ENCODE measurements around the gene CFDP1.
A peak's percentile ranks its signal among the peaks of the same experiment; 100 is the strongest.

CFDP1 gene

DNA sequence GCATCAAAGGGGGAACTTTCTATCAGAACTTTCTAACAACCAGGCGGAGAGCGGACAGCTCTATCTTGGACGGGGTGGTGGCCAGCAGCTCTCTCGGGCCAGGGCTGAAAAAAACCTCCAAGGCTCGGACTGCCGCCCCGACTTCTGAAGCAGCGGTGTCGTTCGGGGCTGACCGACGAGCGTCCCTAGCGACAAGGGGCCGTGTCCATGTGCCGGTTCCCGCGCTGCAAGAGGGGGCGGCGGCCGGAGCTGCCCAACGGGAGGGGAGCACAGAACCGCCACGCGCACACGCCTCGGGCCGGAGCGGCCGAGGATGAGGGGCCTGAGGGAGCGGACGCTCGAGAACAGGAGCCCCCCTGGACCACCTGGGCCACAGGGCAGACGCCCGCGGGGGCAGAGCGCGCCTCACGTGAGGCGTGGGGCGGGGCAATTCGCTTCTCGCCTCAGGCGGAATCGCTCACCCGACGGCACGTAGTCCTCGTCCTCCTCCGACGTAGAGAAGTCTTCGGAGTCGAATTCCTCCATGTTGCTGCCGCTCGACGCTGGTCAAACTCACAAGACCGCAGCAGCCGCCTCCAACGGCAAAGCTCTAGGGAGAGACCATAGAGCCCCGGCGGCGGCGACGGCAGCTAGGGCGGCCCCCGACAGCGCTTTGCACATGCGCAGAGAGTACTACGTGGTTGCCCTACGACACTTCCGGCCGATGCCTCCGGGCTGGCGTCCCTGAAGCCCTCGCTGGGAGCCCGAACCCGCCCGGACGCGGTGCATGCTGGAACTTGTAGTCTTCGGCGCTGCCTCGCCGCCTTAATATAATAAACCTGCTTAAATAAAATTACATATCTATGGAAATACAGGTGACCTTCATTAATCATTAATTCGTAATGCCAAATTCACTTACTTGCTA is at the start of gene CFDP1:
CFDP1 (minus strand) TSS at position 676 of the 904 bp plus-strand sequence; CDS start at position 525, 151 bp downstream.
- TF ChIP-seq, protein P1, sequence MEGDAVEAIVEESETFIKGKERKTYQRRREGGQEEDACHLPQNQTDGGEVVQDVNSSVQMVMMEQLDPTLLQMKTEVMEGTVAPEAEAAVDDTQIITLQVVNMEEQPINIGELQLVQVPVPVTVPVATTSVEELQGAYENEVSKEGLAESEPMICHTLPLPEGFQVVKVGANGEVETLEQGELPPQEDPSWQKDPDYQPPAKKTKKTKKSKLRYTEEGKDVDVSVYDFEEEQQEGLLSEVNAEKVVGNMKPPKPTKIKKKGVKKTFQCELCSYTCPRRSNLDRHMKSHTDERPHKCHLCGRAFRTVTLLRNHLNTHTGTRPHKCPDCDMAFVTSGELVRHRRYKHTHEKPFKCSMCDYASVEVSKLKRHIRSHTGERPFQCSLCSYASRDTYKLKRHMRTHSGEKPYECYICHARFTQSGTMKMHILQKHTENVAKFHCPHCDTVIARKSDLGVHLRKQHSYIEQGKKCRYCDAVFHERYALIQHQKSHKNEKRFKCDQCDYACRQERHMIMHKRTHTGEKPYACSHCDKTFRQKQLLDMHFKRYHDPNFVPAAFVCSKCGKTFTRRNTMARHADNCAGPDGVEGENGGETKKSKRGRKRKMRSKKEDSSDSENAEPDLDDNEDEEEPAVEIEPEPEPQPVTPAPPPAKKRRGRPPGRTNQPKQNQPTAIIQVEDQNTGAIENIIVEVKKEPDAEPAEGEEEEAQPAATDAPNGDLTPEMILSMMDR (conservative IDR thresholded peaks at IDR 0.05; ENCODE audit: control insufficient read depth, insufficient read depth, low read depth, low read length) = no peak
- peak; percentile 91 for DNase-seq (ENCODE audit: low read depth)
- peak within 1 kb of the TSS; percentile 84 for H3K4me3 ChIP-seq (ENCODE audit: control insufficient read depth, low read depth, low read length)

DNA sequence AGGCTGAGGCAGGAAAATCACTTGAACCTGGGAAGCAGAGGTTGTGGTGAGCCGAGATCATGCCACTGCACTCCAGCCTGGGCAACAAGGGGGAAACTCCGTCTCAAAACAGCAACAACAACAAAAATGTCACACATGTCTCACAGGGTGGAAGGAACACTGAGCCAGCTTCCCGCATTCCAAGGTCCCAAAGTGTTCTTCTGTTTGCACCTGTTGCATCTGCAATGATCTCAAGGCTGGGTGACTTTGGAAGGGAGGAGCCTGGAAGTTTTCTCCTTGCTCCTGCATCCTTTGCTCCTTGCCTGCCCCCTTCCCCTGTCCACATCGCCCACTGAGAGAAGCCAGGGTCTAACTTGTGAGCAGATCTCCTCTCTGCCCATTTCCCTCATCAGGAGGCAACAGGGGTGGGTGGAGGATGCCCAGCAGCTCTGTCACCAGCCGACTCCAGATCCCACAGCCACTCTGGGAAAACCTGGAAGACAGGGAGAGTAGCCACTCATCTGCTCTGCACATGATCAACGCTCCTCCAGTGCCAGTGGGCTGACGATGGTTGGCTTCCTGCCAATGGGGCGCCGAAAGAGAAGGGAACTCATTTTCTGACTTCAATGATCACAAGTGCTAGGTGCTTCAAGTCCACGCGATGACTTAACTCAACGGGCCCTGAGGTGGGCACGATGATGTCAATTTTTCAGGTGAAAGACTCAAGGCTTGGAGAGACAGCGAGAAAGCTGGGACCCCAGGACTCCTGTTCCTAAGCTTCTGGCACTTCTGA is 49.3 kb upstream of the CFDP1 start:
- DNase-seq (ENCODE audit: low read depth) = no peak
- TF ChIP-seq, protein P1 (conservative IDR thresholded peaks at IDR 0.05; ENCODE audit: control insufficient read depth, insufficient read depth, low read depth, low read length) = no peak
- H3K4me3 ChIP-seq (ENCODE audit: control insufficient read depth, low read depth, low read length) = no peak overlapping the region

DNA sequence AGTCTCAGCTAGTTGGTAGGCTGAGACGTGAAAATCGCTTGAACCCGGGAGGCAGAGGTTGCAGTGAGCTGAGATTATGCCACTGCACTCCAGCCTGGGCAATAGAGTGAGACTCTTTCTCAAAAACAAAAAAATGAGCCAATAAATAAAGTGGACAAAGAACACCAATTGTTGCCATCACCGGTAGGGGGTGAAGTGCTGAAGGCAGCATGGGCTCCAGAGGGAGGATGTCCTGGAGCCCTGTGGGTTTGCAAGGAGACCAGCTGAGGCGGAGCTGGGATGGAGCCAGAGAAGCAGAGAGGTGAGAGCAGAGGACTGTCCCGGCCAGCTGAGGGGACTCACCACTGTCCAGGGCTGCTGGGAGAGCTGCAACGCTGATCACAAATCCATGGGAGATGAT is 48.2 kb upstream of the CFDP1 start:
- H3K4me3 ChIP-seq (ENCODE audit: control insufficient read depth, low read depth, low read length) = no peak overlapping the region
- TF ChIP-seq, protein P1 (conservative IDR thresholded peaks at IDR 0.05; ENCODE audit: control insufficient read depth, insufficient read depth, low read depth, low read length) = no peak
- no peak for DNase-seq (ENCODE audit: low read depth)

DNA sequence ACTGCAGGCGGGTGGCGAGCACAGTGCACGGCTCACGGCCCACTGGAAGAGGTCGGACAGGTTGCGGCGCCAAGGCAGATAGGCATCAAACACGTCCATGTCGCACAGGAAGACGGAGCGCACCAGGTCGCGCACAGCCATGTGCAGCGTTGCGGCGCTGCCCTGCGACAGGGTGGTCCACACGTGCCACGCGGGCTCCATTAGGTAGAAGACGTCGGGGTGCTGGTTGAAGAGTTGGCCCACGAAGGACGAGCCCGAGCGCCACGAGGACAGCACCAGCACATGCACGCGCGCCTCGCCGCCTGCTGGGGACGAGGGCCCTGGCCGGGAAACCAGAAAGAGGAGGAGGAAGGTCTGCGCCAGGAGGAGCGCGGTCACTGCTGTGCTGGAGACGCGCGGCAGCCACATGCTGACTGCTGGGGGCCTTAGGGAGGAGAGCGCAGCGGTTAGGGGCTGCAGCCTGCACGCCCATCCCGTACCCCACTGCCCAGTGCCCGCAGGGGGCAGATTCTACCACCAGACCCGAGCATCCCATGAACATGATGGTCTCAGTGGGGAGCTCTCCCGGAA is 46.2 kb upstream of the CFDP1 start:
- TF ChIP-seq, protein P1 (conservative IDR thresholded peaks at IDR 0.05; ENCODE audit: control insufficient read depth, insufficient read depth, low read depth, low read length) = no peak
- DNase-seq (ENCODE audit: low read depth) = no peak
- no peak overlapping the region for H3K4me3 ChIP-seq (ENCODE audit: control insufficient read depth, low read depth, low read length)

DNA sequence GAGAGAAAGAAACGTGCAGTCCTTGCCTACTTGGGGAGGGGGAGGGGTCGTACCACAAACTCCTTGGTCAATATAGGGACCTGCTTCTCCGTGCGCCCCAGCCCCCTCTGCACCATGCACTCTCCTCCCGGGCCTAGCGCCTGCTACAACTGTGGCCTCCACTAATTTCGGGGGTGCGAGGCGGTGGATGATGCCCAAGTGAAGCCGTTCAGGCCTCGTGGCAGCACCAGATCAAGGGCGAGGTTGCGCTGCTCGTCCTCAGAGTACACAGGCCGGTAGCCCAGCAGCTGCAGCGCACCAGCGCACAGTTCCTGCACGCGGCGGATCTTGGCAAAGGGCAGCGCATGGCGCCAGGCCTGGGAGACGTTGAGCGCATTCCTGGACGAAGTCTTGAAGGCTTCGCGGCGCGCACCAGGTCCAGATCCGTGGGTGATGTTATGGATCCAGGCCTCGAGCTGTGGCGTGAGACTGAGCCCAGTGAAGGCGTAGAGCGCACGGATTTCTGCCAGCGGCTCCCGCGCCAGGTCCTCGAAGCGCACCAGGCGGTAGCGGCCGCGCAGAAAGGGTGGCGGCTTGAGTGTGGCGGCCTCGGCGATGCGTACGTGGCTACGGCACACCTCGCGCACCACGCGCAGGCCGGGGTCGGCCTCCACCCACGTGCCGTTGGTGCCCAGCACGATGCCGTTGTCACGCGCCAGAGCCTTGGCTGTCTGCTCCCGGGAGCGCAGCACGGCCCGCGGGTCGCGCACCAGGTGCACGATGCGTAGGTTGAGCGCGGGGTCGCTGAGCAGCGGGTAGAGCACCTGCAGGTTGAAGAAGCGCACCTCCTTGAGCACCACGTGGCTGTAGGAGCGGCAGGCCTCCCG is 45.4 kb upstream of the CFDP1 start:
- TF ChIP-seq, protein P1 (conservative IDR thresholded peaks at IDR 0.05; ENCODE audit: control insufficient read depth, insufficient read depth, low read depth, low read length) = no peak
- no peak for DNase-seq (ENCODE audit: low read depth)
- H3K4me3 ChIP-seq (ENCODE audit: control insufficient read depth, low read depth, low read length) = no peak overlapping the region
